OCI-LY1 (cell line): Measurements from ENCODE around the gene SERINC1.

ENCODE experiments used
- EZH2 ChIP-seq: fragments of 200-600 bp; sonication (generic), shearing (Covaris generic); IDR thresholded peaks from 2 replicates; pipeline ENCODE4 v1.8.0; 2017; ENCODE audit warnings: borderline replicate concordance, mixed run types, mild to moderate bottlenecking, antibody characterized with exemption, low read length, moderate library complexity, mixed read lengths
- TF ChIP-seq, protein P1 (sequence below): fragments of 200-600 bp; sonication (generic), shearing (Covaris generic); IDR thresholded peaks from 2 replicates; pipeline ENCODE4 v1.5.1; 2017; ENCODE audit warnings: mild to moderate bottlenecking, antibody characterized with exemption, low read length, moderate library complexity, mixed read lengths

DNA sequence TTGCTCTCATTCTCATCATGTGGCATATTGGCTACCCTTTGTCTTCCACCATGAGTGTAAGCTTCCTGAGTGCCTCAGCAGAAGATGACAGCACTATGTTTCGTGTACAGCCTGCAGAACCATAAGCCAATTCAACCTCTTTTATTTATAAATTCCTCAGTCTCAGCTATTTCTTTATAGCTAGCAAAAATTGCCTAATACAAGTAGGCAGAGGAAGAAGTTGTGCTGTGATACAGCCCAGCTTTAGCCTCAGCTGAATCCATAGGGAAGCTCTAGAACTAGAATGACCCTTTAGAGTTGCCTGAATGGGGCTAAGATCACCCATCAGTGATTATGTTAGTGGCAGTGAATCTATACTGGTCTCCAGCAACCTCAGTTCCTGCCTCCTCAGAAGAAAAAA lies 19.0 kb upstream of the SERINC1 start:
- TF ChIP-seq, protein P1, sequence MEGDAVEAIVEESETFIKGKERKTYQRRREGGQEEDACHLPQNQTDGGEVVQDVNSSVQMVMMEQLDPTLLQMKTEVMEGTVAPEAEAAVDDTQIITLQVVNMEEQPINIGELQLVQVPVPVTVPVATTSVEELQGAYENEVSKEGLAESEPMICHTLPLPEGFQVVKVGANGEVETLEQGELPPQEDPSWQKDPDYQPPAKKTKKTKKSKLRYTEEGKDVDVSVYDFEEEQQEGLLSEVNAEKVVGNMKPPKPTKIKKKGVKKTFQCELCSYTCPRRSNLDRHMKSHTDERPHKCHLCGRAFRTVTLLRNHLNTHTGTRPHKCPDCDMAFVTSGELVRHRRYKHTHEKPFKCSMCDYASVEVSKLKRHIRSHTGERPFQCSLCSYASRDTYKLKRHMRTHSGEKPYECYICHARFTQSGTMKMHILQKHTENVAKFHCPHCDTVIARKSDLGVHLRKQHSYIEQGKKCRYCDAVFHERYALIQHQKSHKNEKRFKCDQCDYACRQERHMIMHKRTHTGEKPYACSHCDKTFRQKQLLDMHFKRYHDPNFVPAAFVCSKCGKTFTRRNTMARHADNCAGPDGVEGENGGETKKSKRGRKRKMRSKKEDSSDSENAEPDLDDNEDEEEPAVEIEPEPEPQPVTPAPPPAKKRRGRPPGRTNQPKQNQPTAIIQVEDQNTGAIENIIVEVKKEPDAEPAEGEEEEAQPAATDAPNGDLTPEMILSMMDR, result no peak
- no peak for TF ChIP-seq EZH2
